ENCODE results near the gene TSKU.
"Not testable (repeated sequence)": the region's sequence is repeated elsewhere in the genome, so short reads cannot be mapped to it uniquely, and the experiment has no call there.

The TSKU gene

DNA sequence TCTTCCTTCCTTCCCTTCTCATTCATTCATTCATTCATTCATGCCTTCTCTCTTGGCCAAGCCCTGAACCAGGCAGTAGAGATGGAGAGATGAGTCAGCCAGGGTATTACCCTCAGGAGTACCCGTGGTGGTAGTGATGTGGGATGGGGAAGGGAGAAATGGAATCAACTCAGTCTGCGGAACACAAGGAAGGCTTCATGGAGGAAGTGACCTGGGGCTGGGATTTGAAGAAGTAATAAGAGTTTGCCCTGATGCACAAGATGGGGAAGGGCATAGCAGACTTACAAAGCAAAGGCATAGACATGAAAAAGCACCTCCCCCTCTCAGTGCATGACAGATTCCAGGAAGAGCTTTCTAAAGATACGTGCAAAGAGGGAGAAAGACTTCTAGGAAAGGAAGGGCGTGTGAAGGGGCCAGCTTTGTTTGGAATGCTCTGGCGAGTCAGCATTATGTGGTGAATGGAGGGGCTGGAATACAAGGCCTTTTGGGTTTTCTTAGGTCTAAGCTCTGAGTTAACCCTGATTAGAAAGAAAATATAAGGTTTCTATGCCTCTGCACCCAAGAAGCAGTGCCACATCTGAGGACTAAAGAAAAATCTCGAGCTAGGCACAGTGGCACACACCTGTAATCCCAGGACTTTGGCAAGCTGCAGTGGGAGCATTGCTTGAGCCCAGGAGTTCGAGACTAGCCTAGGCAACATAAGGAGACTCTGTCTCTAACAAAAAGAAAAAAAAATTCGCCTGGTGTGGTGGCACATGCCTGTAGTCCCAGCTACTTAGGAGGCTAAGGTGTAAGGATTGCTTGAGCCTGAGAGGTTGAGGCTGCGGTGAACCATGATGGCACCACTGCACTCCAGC is 41.2 kb downstream of the TSKU start:
- Histone ChIP-seq H3K9me3 (no peaks in the 10 kb centered on the region), H3K27ac (no peak overlapping the region), H3K36me3 (no peaks in the 10 kb centered on the region), H3K4me1 (peaks cover 0 to 5% (median 0%) of the 10 kb centered on the region in 4 donors), H3K4me3 (no peak overlapping the region), H3K27me3 (no peaks in the 10 kb centered on the region)
- TF ChIP-seq, protein P1, sequence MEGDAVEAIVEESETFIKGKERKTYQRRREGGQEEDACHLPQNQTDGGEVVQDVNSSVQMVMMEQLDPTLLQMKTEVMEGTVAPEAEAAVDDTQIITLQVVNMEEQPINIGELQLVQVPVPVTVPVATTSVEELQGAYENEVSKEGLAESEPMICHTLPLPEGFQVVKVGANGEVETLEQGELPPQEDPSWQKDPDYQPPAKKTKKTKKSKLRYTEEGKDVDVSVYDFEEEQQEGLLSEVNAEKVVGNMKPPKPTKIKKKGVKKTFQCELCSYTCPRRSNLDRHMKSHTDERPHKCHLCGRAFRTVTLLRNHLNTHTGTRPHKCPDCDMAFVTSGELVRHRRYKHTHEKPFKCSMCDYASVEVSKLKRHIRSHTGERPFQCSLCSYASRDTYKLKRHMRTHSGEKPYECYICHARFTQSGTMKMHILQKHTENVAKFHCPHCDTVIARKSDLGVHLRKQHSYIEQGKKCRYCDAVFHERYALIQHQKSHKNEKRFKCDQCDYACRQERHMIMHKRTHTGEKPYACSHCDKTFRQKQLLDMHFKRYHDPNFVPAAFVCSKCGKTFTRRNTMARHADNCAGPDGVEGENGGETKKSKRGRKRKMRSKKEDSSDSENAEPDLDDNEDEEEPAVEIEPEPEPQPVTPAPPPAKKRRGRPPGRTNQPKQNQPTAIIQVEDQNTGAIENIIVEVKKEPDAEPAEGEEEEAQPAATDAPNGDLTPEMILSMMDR (IDR thresholded peaks at IDR 0.05) = no peak
- no peak for DNase-seq
- intact Hi-C loops (cut with DNase I; ENCODE audit: low total_unique reads) = no loop called here

DNA sequence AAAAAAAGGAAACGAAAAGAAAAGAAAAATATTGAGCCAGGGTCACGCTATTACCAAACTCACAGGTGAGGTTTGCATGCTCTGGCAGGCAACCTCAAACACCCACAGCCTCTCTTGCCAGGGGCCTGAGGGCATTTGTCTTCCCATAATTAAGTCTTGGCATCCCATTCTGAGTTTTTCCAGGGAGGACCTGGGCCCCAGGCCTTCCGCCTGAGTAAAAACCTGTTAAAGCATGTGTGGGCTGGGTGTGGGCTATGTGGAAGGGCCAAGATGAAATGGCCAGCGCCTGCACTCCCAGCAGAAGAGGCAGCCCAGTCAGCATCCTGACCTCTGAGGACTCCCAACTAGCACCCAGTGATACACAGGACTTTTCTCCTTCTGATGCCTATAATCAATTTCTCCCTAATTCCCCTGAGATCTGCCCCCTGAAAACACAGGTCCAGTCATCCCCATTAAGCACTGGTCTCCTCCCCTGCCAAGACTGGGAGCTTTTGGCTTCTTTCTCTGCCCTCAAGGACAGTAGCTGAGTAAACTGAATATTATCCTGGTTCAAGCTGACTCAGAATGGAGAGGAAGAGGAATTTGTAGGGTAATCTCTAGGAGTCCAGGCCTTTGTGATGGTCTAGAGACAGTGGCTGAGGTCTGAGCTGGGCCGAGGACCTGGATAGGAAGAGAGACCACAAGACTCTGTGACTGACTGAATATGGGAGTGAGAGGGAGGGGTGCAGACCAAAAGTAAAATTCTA is 42.0 kb downstream of the TSKU start:
- DNase-seq = no peak
- Histone ChIP-seq H3K27ac (no peak overlapping the region), H3K36me3 (no peaks in the 10 kb centered on the region), H3K9me3 (no peaks in the 10 kb centered on the region), H3K4me1 (peaks cover 0 to 5% (median 0%) of the 10 kb centered on the region in 4 donors), H3K4me3 (no peak overlapping the region), H3K27me3 (no peaks in the 10 kb centered on the region)
- TF ChIP-seq, protein P1 (IDR thresholded peaks at IDR 0.05) = no peak
- intact Hi-C loops (cut with DNase I; ENCODE audit: low total_unique reads) = no loop called here

DNA sequence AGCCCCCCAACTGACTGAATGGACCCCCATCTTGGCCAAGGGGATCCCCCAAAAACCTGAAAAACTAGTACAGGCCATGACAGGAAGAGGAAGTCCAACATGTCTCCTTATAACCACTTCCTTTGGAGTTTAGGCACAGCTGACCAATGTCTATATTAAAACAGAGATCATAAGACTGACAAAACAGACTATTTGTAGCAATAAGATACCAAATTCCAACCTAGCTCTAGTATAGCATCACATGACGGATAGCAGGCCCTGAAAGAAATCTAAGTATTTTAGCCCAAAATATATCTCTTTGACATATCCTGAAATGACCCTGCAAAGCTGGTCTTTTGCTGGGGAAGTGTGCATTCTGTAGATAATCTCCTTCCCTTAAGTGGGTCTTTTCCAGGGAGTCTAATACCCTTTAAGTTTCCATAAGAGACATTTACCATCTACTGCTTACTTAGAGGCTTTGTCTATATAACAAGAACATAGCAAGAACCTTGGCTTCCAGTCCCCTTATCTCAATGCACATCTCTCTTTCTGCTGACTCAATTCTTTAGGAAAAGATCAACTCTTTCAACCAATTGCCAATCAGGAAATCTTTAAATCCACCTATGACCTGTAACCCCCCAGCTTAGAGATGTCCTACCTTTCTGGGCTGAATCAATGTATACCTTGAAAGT is 42.7 kb downstream of the TSKU start:
- H3K27me3 ChIP-seq = no peaks in the 10 kb centered on the region
- H3K9me3 ChIP-seq = no peaks in the 10 kb centered on the region
- no peak overlapping the region for H3K4me3 ChIP-seq
- TF ChIP-seq, protein P1 (IDR thresholded peaks at IDR 0.05) = no peak
- H3K36me3 ChIP-seq = no peaks in the 10 kb centered on the region
- DNase-seq = no peak
- H3K4me1 ChIP-seq = peaks cover 0 to 10% (median 0%) of the 10 kb centered on the region in 4 donors
- intact Hi-C loops (cut with DNase I; ENCODE audit: low total_unique reads) = no loop called here
- H3K27ac ChIP-seq = no peak overlapping the region

DNA sequence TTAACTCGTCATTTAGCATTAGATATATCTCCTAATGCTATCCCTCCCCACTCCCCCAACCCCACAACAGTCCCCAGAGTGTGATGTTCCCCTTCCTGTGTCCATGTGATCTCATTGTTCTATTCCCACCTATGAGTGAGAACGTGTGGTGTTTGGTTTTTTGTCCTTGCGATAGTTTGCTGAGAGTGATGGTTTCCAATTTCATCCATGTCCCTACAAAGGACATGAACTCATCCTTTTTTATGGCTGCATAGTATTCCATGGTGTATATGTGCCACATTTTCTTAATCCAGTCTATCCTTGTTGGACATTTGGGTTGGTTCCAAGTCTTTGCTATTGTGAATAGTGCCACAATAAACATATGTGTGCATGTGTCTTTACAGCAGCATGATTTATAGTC is 43.4 kb downstream of the TSKU start:
- H3K4me1 ChIP-seq; H3K9me3 ChIP-seq; intact Hi-C loops (cut with DNase I; ENCODE audit: low total_unique reads); H3K4me3 ChIP-seq; H3K27me3 ChIP-seq; H3K27ac ChIP-seq; H3K36me3 ChIP-seq; DNase-seq: not testable (repeated sequence)

DNA sequence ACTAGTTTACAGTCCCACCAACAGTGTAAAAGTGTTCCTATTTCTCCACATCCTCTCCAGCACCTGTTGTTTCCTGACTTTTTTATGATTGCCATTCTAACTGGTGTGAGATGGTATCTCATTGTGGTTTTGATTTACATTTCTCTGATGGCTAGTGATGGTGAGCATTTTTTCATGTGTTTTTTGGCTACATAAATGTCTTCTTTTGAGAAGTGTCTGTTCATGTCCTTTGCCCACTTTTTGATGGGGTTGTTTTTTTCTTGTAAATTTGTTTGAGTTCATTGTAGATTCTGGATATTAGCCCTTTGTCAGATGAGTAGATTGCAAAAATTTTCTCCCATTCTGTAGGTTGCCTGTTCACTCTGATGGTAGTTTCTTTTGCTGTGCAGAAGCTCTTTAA is 43.8 kb downstream of the TSKU start:
- intact Hi-C loops (cut with DNase I; ENCODE audit: low total_unique reads); H3K4me3 ChIP-seq; H3K27ac ChIP-seq; DNase-seq; H3K27me3 ChIP-seq; H3K4me1 ChIP-seq; H3K9me3 ChIP-seq; H3K36me3 ChIP-seq: not testable (repeated sequence)

DNA sequence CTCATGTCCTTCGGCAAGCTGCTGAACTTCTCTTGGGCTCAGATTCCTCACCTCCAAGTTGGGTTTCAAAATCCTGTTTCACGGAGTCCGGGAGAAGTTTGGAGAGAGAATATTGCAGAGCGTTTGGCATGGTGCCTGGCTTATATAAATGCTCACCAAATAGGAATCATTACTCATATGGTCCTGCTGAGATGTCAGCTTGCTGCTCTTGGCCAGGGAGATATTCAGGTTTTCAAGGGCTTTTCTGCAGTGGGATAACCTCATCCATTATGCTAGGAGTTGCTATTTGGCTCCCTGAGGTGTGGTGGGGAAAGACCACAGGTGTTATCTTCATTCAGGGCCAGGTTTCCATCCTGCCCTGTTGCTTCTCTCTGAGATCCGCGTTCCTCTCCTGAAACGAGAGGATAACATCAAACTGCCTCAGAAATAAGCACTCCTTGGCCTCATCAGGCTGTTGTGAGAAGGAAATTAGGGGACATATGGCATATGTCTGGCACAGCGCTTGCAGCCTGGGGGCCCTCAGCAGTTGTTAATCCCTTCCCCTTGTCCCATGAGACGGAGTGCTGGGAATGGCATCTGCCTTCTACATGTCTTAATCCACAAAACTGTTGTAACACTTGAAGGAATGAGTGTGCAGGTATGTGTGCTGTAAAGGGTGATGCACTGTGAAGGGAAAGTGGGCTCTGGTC is 47.6 kb downstream of the TSKU start:
- TF ChIP-seq, protein P1 (IDR thresholded peaks at IDR 0.05) = no peak
- DNase-seq = no peak
- H3K36me3 ChIP-seq = no peaks in the 10 kb centered on the region
- H3K4me1 ChIP-seq = peaks cover 0 to 4% (median 0%) of the 10 kb centered on the region in 4 donors
- intact Hi-C loops (cut with DNase I; ENCODE audit: low total_unique reads) = no loop called here
- no peak overlapping the region for H3K27ac ChIP-seq
- no peak overlapping the region for H3K4me3 ChIP-seq
- no peaks in the 10 kb centered on the region for H3K27me3 ChIP-seq
- no peaks in the 10 kb centered on the region for H3K9me3 ChIP-seq
